Spleen (tissue), 7 donors: ENCODE data around the gene RAN.

ENCODE experiments used
- POLR2A ChIP-seq, 3 donors: fragments of 450-650 bp; IDR thresholded peaks; one replicate each; pipeline ENCODE4 v1.5.1; 2017; ENCODE audit warnings: antibody characterized with exemption in 3 of 3, mild to moderate bottlenecking in 1 of 3
- POLR2AphosphoS5 ChIP-seq, 3 donors: sonication (generic); formaldehyde crosslinking; IDR thresholded peaks; one replicate each; pipeline ENCODE4 v1.5.1; 2017; ENCODE audit warnings: antibody characterized with exemption in 3 of 3
- TF ChIP-seq, protein P1 (sequence below), 11 experiments: fragments of 200-600 bp in 7 of 11; fragments of 450-650 bp in 4 of 11; sonication (generic) in 4 of 11; IDR thresholded peaks in 8 of 11; conservative IDR thresholded peaks in 3 of 11; 1 replicate in 7 of 11; 2 replicates in 4 of 11; pipeline versions ENCODE4 v1.4.0 to v1.8.0; 2016 to 2021; ENCODE audit warnings: antibody characterized with exemption in 11 of 11, inconsistent platforms in 4 of 11, mild to moderate bottlenecking in 1 of 11
- donor health status: DM: no; HTN: no; CAD: no; lungs with moderate emphysema.
- donor health status: DM: no; HTN: no; CAD: no.
- donor health status: DM: no; HTN: no; CAD: no.

DNA sequence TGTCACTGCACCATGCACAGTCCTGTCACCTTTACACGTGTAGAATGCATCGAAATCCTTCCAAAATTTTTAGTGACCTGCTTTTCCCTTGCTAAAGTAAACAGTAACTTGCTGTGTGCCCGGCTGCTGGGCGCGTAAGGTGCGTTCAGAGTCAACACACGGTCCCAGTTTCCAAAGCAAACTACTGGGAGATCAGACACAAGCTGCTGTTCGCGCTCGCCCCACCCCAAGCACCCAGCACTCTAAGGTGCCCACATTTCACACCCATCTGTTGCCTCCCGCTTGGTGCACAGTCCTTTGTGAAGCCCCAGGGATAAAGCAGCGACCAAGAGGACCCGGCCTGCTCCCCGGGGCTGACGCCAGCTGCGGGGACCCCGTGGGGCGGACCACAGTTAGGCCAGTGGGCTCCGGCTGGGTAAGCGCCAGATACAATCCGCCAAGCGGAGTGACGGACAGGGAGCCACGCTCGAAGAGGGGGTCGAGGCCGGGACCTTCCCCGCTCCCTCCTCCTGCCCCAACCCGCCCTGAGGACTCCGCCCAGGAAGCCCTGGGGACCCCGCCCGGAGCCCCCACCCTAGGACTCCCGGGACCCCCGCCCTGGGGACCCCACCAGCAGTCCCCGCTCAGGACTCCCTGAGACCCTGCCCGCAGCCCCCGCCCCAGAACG, 33.4 kb upstream of the RAN start:
- TF ChIP-seq, protein P1, sequence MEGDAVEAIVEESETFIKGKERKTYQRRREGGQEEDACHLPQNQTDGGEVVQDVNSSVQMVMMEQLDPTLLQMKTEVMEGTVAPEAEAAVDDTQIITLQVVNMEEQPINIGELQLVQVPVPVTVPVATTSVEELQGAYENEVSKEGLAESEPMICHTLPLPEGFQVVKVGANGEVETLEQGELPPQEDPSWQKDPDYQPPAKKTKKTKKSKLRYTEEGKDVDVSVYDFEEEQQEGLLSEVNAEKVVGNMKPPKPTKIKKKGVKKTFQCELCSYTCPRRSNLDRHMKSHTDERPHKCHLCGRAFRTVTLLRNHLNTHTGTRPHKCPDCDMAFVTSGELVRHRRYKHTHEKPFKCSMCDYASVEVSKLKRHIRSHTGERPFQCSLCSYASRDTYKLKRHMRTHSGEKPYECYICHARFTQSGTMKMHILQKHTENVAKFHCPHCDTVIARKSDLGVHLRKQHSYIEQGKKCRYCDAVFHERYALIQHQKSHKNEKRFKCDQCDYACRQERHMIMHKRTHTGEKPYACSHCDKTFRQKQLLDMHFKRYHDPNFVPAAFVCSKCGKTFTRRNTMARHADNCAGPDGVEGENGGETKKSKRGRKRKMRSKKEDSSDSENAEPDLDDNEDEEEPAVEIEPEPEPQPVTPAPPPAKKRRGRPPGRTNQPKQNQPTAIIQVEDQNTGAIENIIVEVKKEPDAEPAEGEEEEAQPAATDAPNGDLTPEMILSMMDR (IDR thresholded peaks at IDR 0.05 in 8 of 11, conservative IDR thresholded peaks at IDR 0.05 in 3 of 11) = no peak
- TF ChIP-seq POLR2AphosphoS5 (IDR thresholded peaks at IDR 0.05) (no peak), POLR2A (IDR thresholded peaks at IDR 0.05) (no peak)
